HG02852 (cell line): ENCODE data around the gene PLA2G2D.
"Not testable (repeated sequence)": the region's sequence is repeated elsewhere in the genome, so short reads cannot be mapped to it uniquely, and the experiment has no call there.

Experiments used
- ATAC-seq: cut with Tn5 transposase; IDR thresholded peaks from one replicate; pipeline ENCODE4 v1.9.1; 2021; ENCODE audit warnings: mild to moderate bottlenecking, moderate library complexity; ENCODE audit not compliant: unreplicated experiment

Gene PLA2G2D

DNA sequence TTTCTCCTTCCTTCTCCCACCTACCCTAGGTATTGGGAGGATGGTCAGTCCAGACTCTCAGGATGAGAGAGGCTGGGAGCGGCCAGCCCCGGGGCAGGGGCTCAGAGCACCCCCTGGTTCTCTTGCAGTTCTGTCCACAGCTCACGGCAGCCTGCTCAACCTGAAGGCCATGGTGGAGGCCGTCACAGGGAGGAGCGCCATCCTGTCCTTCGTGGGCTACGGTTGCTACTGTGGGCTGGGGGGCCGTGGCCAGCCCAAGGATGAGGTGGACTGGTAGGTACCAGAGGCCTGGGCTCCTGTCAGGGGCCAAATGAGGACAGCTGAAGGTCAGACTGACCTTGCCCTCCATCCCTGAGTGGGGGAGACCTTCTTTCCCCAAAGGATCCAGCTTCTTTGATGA, 24.0 kb upstream of the PLA2G2D start:
- no peak for ATAC-seq

DNA sequence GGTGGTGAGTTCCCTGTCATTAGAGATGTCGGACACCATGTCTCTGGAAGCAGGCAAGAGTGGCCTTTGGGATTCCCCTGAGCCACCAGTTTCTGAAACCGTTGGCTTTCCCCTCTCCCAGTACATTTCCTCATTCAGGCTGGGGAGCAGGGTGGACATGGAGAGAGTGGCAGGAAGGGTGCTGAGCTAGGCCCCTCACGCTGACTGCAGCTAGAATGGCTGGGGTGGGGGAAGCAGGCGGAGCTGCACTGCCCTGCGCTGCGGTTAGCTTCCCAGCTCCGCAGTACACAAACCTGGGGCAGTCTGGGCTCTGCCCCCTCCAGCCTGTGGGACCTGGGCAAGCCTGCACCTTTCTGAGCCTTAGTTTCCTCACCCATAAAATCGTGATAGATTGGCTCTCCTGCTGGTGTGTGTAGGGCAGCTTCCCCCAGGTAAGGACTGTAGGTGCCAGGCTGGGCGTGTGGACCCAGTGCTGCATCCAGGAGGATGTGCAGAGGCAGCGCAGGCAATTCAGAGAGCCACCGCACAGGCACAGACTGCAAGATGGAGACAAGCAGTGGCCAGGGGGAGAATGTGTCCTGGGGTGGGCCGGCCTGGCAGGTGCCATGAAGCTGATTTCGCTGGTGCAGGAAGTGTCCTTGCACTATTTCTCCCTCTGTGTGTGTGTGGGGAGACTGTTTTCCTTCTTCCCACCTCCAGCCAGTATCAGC, 22.8 kb upstream of the PLA2G2D start:
- no peak for ATAC-seq

DNA sequence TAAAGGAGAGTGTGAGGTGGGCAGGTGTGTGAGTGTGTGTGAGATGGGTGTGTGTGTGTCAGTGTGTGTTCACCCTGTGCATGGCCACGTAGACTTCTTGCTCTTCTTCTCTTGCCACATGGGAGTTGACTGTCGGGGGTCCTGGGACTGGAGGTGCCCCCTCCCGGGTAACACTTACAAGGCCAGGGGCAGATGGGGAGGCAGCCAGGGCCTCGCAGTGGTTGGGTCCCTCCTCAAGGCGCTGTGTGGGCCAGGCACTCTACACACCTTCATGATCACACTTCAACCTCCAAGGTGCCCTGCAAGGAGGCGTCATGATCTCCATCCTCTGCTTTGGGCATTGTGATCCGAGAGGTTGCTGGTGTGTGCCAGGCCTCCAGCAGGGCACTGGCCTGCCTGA, 22.1 kb upstream of the PLA2G2D start:
- no peak for ATAC-seq

DNA sequence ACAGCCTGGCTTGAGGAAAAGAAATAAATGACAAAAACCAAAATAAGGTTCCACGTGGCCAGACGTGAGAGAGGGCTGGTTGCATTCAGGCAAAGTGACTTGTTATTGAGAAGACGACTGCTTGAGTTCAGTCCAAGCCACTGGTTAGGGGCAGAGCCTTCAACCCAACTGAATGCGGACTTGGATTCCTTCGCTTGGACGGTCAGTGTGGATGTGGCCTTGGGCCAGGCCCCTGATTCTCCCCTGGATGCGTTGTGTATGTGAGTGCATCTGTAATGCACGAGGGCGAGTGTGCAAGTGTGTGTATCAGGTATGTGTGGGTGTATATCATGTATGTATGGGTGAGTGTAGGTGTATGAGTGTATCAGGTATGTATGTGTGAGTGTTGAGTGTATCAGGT, 21.7 kb upstream of the PLA2G2D start:
- ATAC-seq: no peak

DNA sequence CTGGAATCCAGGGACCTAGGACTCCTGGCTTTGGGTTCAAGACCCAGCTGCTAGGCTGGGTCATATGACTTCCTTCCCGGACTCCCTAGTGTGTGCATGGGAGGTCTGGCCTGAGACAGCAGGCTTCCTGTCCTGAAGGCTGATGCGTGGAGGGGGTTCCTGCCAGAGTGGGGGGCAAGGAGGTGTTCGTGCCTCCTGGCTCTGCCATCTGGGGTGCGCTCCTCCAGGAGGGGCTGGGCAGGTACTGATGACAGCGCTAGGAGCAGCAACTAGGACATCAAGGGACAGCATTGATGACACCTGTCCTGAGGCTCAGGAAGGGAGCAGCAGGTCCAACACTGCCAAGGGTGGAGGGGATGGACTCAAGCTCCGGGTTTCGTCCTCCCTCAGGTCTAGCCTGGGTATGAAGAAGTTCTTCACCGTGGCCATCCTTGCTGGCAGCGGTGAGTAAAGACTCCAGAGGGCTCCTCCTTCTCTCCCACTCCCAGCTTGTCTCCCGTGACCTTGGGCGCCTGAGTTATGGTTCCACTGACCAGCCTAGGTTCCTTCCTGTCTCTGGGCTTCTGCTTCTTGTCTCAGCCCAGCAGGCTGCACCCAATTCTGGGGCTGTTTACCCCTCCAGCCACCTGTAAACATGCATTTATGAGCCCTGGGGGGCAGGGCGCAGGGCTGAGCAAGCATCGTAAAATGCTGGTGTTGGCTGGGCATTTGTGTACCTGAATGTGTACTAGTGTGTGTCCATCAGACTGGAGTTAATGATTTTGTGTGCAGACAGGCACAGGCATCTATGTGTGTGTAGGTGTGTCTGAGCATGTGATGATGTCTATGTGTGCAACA, 20.7 kb upstream of the PLA2G2D start:
- ATAC-seq: no peak

DNA sequence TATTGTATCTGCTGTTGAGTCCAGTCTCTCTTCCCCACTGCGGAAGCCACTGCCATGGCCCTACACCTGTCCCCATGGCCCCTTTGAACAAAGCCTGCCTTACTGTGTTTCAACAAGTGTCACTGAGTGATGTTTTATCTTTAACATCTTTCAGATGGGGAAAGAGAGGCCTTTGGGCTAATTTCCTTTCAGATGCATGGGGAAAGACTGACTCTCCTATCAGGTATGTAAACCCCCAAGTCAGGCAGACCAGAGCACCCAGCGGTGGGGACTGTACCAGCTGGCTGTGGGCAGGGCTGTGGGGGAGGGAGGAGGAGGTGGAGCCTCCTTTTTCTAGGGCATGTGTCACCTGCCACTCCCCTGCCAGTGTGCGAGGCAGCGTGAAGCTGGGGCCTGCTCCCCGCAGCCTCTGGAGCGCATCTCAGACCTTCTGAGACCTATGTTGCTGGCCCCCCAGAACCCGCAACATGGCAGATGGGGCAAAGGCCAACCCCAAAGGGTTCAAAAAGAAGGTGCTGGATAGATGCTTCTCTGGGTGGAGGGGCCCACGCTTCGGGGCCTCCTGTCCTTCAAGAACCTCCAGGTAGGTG, 19.7 kb upstream of the PLA2G2D start, which contains the start of gene PLA2G2F:
TSS of gene PLA2G2F (plus strand) at position 363 of the 590 bp plus-strand sequence. CDS start at position 468, 105 bp downstream.
- no peak for ATAC-seq

DNA sequence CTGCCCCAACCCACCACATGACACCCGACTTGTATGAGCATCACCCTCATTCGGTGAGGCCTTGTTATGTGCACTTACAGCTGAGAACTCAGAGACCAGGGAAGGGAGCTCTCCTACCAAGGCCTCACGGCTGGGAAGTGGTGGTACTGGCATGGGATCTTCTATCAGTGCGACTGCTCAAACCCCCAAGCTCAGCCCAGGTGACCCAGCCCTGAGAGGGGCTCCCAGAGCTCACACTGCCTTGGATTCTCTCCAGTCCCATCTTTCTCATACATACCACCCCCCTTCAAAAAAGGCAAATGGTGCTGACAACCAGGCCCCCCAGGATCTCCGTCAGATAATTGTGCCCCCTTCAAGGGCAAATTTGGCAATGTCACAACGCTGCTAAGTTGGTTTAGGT, 19.0 kb upstream of the PLA2G2D start:
- ATAC-seq: no peak

DNA sequence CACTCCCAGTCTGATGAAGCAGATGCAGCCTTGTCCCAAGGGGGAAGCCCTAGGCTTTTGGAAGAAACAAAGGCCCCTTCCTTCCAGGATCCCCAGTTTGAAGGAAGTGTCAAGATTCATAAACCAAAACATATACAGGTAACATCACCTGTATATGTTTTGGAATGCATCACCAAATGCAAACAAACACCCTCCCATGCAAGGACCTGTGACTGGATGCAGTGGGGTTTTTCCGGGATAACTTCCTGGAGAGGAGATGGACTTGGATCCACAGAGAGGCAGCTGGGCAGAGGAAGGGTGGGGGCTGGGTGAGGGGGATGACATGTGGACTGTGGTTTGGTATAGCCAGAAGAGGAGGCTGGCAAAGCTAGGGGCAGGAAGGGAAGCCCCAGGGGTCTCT, 18.3 kb upstream of the PLA2G2D start:
- no peak for ATAC-seq

DNA sequence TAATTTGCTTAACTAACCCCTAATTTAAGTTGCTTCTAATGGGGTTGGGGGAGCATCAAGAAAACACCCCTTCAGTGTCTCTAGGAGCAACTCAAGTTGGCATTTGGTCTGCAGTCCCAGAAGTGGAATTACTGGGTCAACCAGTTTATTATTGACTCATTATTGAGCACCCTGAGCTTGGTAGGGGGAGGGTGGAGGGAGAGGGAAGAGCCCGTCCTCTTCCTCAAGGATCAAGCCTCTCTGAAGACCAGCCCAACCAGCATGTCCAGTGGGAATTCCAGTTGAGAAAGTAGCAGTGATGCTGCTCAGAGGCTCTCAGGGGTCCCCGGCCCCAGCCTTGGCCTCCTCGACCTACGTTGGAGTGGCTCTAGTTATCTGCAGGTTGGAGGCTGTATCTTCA, 17.7 kb upstream of the PLA2G2D start:
- no peak for ATAC-seq

DNA sequence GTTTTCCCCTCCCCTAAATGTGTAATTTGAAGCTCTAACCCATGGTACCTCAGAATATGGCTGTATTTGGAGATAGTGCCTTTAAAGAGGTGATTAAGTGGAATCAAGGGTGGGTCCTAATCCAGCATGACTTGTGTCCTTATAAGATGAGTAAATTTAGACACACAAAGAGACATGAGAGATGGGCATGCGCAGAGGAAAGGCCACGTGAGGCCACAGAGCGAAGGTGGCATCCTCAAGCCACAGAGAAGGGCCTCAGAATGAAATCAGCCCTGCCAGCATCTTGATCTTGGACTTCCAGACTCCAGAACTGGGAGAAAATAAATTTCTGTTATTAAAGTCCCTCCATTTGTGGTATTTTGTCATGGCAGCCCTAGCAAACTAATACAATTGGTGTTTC, 16.9 kb upstream of the PLA2G2D start:
- no peak for ATAC-seq

DNA sequence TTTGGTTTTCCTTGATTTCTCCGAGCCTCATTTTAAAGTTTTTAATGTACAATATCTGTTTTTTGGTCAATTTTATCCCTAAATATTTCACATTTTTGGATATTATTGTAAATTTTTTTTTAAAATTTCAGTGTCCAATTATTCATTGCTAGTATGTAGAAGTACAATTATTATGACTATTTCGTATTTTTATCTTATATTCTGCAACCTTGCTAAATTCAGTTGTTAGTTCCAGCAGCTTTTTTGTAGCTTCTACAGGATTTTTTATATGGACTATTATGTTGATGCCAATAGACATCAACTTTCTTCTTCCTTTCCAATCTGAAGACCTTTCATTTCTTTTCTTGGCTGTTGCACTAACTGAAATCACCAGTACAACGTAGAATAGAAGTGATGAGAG, 15.7 kb upstream of the PLA2G2D start:
- ATAC-seq: no peak

DNA sequence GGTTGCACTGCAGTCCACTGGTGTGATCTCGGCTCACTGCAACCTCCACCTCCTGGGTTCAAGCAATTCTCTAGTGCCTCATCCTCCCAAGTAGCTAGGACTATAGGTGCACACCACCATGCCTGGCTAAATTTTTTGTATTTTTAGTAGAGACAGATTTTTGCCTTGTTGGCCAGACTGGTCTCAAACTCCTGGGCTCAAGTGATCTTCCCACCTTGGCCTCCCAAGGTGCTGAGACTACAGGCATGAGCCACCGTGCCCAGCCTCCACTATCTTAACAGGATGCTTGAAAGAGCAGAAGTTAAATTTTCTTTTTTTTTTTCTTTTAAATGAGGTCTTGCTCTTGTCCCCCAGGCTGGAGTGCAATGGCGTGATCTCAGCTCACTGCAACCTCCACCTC, 11.2 kb upstream of the PLA2G2D start:
- ATAC-seq: not testable (repeated sequence)

DNA sequence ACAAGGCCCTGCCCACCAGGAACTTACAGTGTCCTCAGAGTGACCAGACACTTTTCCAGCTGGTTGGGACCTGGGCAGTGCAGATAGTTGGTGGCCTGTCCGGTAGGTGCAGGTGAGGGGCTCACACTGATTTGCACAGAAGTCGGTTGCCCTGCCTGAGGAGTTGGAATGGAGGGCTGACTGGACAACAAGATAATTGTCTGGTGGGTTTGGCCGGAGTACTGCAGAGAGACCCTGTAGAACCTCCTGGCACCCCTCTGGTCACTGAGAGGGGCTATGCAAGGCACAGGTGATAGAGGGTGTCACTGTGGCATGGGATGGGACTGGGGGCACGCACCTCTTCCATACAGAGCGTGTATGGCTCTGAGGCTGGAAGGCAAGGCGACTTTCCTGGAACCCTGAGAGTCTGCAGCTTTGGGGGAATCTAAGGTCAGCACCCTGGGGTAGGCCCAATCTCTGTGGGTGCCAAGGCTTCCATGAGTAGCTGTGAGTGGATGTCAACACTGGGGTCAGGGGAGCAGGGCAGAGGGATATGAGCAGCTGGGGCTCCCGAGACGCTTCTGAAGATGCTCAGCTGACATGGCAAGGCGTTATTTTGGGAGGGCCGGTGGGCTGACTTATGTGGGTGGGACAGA, 7.6 kb upstream of the PLA2G2D start:
- no peak for ATAC-seq

DNA sequence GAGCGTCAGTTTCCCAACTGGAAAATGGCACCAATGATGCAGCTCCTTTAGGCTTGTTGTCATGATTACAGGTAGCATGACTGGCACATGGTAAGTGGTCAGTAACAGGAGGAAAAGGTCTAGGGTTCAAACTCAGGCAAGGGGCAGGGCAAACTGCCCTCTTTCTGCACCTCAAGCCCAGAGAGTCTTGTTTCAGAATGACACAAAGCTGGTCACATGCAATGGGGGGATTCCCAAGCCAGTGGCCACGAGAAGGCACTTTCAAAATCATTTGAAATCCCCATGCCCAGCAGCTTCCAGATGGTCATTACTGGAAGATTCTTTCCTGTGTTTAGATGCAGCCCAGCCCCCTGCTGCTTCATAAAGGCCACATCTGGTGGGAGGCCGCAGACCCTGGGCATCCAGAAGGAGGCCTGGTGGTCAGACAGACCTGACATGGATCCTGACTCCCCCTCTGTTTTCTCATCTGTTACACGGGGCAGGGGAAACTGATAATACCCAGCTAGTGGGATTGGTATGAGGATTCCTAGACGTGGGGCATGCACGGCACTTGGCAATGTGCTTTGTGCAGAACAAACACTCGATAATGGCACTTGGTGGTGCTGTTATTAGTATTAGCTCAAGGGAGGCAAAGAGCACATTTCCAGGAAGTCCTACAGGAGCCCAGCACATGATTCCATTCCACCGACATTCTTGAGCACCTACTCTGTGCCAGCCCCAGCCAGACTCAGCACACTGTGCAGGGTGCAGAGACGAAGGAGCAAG, 6.9 kb upstream of the PLA2G2D start:
- ATAC-seq: no peak

DNA sequence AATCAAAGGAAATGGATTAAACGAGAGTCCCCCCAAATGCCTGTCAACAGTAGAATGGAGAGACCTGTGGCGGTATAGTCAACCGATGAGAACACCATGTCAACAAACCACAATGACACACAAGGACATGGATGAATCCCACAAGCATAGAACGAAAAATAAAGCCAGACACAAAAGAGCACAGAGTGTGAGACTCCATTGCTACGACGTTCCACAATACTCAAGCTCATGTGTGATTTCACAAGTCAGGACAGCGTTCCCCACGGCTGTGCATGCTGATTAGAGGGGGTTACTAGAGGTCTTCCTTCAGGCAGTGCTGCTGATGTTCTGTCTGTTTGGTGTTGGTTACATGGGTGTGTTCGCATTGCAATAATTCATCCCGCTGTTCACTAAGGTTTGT, 5.8 kb upstream of the PLA2G2D start:
- ATAC-seq: no peak

DNA sequence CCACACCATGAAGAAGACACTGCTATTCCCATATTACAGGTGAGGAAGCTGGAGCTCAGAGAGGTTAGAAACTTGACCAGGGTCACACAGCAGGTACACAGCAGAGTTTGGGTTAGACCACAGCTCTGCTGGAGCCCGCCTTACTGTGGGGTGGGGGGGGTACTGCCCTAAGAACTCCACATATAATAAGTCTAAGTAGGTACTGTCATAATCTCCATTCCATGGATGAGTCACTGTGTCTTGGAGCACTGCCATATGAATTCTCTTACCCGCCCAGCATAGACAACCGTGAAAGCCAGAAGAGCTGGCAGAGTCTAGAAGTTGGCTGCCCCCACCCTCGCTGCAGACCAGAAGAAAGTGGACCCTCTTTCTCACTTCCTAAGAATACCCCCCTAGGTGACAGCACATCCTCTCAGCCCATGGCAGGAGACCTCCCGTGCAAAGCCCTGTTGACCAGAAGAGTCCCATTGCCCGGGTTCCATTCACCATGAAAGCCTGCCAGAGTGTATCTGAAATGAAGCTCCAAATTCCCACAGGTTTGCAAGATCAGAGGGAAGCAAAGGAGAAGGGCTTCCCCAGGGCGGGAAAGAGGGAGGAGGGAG, 5.2 kb upstream of the PLA2G2D start:
- no peak for ATAC-seq

DNA sequence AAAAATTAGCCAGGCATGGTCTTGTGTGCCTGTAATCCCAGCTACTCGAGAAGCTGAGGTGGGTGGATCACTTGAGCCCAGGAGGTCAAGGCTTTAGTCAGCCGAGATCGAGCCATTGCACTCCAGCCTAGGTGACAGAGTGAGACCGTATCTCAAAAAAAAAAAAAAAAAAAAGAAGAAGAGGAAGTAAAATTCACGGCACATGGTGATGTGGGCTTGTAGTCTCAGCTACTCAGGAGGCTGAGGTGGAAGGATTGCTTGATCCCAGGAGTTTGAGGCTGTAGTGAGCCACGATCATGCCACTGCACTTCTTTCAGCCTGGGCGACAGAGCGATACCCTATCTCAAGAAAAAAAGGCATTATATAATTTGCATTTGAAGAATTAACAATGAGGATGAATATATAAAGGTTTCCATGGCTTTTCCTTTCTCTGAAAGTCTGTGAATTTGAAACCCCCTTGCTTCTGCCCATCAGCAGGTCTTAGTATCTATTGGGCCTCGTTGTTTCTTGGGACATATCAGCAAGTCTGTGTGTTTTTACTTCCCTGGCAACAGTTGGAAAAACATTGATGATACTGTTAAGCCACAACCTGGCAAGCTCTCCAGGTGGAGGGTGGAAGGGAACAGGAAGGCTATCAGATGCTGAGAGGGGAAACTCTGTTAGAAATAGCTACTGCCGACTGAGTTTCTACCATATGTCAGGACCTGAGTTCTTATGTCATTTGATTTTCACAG, 4.6 kb upstream of the PLA2G2D start:
- no peak for ATAC-seq

DNA sequence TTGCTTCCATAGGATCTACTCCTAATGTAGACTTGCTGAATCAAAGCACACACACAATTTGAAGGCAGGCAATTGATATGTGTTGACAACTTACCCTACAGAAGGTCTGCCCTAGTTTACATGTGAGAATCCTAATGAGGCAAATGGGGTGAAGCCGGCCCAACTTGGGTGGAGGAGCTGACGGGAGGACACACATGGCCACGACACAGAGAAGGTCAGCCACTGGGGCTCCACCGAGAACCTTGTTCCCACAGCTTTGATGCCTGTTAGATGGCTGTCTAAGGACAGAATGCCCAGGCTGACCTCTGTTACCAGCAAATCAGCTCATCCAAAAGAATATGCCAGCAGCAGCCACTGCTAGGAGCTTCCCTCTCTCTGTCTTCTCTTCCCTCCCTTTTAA, 1.5 kb upstream of the PLA2G2D start:
- no peak for ATAC-seq

DNA sequence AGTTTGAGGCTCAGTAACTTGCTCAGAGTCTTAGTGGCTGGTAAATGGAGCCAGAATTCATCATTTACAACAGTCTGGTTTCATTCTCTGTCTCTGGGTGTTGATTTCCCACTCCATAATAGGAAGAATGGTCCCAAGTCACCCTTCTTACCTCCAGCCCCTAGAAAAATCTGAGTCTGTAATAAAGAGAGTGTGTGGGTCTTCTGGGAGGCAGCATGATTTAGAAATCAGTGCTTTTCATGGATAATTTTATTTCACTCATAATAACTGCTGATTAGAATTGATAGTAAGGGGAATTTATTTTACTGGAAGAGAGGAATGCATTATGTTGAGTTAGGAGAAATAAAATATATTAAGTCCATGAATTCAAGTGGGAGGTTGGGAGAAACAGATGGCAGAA, 2.1 kb downstream of the PLA2G2D start:
- ATAC-seq: no peak

DNA sequence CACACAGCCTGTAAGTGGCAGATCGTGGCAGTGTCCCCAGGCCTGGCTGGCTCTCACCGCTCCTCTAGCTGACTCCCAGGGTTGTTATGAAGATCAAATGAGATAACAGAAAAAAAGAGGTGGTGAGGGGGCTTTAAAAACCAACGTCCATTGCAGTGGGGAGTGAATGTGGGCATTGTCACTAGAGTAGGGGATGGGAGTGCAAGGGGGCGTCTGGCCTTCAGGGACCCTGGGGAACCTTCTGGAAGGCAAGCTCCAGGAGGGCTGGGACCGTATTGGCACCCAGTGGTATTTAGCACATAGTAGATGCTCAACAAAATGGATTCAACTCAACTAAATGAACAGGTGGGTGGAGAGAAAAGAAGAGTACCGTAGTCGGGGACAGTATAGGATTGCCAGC, 3.4 kb downstream of the PLA2G2D start:
- ATAC-seq: no peak
